ENCODE data around the gene UAP1L1. TPM values are rescaled to one million over a fixed set of nuclear protein-coding genes. Genes with fewer than 3 reads are reported as not detected.

Gene UAP1L1
- total and polyA plus RNA-seq, 9 of the 15 experiments (the other 6 are each of a cell fraction or from before 2014, with no cell fraction given) = 0.20 to 8.6 (median 3.7) TPM

DNA sequence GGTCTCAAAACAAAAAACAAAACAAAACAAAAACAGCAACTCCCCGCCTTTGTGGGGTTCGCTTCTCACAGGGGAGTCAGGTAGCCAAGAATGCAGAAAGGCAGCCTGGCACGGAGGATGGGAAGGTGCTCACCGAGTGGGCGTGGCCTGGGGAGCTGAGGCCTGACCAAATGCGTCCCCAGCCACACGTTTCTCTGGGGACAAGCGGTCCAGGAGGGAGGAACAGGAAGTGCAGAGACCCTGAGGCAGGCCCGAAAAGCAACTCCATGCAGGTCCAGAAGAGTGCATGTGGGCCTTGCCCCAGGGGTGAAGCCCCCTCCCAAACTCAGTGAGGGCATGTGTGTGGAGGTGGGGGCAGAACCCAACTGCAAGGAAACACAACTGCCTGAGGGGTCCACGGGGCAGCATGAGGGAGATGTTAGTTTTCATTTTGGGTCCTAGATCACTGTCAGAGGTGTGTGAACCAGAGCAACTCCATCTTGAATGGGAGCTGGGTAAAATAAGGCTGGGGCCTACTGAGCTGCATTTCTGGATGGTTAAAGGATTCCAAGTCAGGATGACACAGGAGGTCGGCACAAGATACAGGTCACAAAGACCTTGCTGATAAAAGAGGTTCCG is 2.6 kb upstream of the UAP1L1 start (continued):
- TF ChIP-seq, protein P1, sequence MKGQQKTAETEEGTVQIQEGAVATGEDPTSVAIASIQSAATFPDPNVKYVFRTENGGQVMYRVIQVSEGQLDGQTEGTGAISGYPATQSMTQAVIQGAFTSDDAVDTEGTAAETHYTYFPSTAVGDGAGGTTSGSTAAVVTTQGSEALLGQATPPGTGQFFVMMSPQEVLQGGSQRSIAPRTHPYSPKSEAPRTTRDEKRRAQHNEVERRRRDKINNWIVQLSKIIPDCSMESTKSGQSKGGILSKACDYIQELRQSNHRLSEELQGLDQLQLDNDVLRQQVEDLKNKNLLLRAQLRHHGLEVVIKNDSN (CRISPR knock-in tag; IDR thresholded peaks at IDR 0.05) = no peak
- TF ChIP-seq GATAD2B (IDR thresholded peaks at IDR 0.05; ENCODE audit: borderline replicate concordance) (no peak), SOX6 (IDR thresholded peaks at IDR 0.05) (no peak), NRF1 (conservative IDR thresholded peaks at IDR 0.05 in 1 of 2, IDR thresholded peaks at IDR 0.05 in 1 of 2) (no peak), SPI1 (IDR thresholded peaks at IDR 0.05; ENCODE audit: borderline replicate concordance, low read depth, low read length) (peak; percentile 61; the same call in 1 of the 2 replicates), NFRKB (IDR thresholded peaks at IDR 0.05; ENCODE audit: low read depth) (0 out of 2 replicates have a peak, but pooled peaks have one; percentile 39), SMC3 (conservative IDR thresholded peaks at IDR 0.05; ENCODE audit: insufficient read depth, low read depth, low read length) (no peak), ETV5 (CRISPR knock-in tag; IDR thresholded peaks at IDR 0.05; ENCODE audit: low read depth) (no peak), ZNF224 (CRISPR knock-in tag; IDR thresholded peaks at IDR 0.05) (no peak), HDAC2 (IDR thresholded peaks at IDR 0.05) (no peak), CBX5 (IDR thresholded peaks at IDR 0.05; ENCODE audit: borderline replicate concordance, low read depth) (no peak)
- TF ChIP-seq, protein P2, sequence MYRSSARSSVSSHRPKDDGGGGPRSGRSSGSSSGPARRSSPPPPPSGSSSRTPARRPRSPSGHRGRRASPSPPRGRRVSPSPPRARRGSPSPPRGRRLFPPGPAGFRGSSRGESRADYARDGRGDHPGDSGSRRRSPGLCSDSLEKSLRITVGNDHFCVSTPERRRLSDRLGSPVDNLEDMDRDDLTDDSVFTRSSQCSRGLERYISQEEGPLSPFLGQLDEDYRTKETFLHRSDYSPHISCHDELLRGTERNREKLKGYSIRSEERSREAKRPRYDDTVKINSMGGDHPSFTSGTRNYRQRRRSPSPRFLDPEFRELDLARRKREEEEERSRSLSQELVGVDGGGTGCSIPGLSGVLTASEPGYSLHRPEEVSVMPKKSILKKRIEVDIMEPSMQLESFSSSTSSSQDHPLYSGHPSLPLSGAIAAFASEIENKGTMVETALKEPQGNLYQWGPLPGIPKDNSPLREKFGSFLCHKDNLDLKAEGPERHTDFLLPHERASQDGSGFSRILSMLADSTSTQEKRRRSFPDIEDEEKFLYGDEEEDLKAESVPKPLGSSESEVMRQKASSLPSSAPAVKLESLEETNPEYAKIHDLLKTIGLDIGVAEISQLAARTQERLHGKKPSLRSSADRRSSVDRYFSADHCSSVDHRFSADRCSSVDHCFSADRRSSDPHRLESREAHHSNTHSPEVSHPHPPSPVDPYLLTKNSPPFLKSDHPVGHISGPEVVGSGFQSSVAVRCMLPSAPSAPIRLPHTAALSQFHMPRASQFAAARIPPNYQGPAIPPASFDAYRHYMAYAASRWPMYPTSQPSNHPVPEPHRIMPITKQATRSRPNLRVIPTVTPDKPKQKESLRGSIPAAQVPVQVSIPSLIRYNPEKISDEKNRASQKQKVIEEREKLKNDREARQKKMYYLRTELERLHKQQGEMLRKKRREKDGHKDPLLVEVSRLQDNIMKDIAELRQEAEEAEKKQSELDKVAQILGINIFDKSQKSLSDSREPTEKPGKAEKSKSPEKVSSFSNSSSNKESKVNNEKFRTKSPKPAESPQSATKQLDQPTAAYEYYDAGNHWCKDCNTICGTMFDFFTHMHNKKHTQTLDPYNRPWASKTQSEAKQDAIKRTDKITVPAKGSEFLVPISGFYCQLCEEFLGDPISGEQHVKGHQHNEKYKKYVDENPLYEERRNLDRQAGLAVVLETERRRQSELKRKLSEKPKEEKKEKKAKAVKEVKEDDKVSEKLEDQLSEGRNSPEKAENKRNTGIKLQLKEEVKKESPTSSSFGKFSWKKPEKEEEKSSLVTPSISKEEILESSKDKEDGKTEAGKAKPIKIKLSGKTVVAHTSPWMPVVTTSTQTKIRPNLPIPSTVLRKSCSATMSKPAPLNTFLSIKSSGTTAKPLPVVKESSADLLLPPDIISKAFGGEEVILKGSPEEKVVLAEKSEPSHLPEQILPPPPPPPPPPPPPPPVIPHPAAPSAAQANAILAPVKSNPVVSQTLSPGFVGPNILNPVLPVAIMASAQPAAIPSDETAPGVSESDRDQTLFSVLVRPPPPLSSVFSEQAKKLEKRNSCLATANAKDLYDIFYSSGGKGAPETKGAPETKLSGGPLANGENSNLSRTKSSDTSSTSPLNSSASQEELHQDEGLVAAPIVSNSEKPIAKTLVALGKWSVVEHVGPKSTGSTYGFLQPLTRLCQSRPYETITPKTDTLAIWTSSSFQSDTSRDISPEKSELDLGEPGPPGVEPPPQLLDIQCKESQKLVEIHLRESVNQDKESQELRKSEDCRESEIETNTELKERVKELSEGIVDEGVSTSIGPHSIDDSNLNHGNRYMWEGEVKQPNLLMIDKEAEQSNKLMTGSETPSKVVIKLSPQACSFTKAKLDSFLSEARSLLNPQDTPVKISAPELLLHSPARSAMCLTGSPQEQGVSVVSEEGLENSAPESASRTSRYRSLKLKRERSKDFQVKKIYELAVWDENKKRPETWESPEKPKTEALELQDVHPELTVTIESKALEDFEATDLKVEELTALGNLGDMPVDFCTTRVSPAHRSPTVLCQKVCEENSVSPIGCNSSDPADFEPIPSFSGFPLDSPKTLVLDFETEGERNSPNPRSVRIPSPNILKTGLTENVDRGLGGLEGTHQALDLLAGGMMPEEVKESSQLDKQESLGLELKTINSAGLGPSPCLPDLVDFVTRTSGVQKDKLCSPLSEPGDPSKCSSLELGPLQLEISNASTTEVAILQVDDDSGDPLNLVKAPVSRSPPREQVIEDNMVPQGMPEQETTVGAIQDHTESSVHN (IDR thresholded peaks at IDR 0.05; ENCODE audit: borderline replicate concordance in 1 of 2, low read depth in 1 of 2) = no peak
- TF ChIP-seq, protein P3, sequence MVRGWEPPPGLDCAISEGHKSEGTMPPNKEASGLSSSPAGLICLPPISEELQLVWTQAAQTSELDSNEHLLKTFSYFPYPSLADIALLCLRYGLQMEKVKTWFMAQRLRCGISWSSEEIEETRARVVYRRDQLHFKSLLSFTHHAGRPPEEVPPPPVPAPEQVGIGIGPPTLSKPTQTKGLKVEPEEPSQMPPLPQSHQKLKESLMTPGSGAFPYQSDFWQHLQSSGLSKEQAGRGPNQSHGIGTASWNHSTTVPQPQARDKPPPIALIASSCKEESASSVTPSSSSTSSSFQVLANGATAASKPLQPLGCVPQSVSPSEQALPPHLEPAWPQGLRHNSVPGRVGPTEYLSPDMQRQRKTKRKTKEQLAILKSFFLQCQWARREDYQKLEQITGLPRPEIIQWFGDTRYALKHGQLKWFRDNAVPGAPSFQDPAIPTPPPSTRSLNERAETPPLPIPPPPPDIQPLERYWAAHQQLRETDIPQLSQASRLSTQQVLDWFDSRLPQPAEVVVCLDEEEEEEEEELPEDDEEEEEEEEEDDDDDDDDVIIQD (CRISPR knock-in tag; IDR thresholded peaks at IDR 0.05) = peak; percentile 98
- TF ChIP-seq, protein P4, sequence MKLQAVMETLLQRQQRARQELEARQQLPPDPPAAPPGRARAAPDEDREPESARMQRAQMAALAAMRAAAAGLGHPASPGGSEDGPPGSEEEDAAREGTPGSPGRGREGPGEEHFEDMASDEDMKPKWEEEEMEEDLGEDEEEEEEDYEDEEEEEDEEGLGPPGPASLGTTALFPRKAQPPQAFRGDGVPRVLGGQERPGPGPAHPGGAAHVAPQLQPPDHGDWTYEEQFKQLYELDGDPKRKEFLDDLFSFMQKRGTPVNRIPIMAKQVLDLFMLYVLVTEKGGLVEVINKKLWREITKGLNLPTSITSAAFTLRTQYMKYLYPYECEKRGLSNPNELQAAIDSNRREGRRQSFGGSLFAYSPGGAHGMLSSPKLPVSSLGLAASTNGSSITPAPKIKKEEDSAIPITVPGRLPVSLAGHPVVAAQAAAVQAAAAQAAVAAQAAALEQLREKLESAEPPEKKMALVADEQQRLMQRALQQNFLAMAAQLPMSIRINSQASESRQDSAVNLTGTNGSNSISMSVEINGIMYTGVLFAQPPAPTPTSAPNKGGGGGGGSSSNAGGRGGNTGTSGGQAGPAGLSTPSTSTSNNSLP (IDR thresholded peaks at IDR 0.05; ENCODE audit: borderline replicate concordance, low read depth, low read length) = no peak
- TF ChIP-seq, protein P5, sequence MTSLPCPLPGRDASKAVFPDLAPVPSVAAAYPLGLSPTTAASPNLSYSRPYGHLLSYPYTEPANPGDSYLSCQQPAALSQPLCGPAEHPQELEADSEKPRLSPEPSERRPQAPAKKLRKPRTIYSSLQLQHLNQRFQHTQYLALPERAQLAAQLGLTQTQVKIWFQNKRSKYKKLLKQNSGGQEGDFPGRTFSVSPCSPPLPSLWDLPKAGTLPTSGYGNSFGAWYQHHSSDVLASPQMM (CRISPR knock-in tag; IDR thresholded peaks at IDR 0.05) = no peak

Data from K562 (cell line).